GM19238 (cell line): ENCODE measurements around the gene MYO1F.
"Not testable (repeated sequence)": the region's sequence is repeated elsewhere in the genome, so short reads cannot be mapped to it uniquely, and the experiment has no call there.

Source experiments
- DNase-seq: peaks from one replicate; pipeline ENCODE4 v3.0.0; 2011; ENCODE audit warnings: low spot score; ENCODE audit not compliant: insufficient read length

Gene MYO1F

DNA sequence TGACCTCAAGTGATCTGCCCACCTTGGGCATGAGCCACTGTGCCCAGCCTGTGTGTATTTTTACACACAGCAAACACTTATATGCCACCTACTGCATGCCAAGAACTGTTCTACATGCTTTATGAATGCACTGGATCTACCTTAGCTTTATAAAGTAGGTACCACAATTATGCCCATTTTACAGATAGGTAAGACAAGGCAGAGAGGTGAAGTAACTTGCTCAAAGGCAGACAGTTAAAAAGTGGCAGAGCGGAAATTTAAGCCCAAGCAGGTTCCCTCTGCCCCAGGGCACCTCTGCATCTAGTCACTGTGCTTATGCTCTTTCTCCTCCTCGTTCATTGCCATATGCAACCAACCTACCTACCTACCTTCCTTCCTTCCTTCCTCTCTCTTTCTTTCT, 22.8 kb upstream of the MYO1F start:
- no peak for DNase-seq

GRCh38 chr19:8596168-8596567, 18.9 kb upstream of the MYO1F start:
- DNase-seq, result no peak

DNA sequence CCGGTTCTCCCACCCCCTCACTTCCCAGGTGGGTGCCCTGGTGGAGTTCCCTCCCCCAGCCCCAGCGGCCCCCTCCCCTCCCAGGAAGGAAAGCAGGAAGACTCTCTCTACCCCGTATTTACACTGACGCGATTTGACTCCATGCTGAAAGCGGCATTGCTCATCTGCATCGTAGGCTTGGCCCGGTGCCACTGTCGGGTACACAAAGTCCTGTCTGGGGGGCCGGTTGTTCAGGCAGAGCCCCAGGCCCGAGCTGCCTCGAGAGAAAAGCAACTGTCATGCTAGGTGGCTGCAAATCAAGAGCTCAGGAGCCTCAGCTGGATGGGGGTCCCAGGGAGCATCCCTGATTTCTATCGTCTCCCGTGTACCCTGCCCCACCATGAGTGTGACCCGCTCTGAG, 18.4 kb upstream of the MYO1F start:
- DNase-seq, result no peak

DNA sequence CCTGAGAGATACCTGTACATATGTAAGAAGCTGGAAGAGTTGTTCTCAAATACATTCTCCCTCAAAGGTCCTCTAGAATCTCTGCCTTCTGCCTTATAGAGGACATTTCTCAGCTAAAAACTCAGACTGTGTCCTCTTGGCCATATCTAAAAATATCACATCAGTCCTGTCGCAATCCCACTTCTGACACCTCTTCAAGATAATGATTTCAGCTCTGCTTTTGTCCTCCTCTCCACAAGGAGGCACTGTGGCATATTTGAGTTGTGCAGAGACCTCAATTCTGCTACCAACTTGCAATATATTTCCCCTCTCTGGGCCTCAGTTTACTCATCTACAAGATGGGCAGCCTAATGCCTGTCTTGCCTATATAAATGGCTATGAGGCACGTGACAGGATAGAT, 16.7 kb upstream of the MYO1F start:
- no peak for DNase-seq

DNA sequence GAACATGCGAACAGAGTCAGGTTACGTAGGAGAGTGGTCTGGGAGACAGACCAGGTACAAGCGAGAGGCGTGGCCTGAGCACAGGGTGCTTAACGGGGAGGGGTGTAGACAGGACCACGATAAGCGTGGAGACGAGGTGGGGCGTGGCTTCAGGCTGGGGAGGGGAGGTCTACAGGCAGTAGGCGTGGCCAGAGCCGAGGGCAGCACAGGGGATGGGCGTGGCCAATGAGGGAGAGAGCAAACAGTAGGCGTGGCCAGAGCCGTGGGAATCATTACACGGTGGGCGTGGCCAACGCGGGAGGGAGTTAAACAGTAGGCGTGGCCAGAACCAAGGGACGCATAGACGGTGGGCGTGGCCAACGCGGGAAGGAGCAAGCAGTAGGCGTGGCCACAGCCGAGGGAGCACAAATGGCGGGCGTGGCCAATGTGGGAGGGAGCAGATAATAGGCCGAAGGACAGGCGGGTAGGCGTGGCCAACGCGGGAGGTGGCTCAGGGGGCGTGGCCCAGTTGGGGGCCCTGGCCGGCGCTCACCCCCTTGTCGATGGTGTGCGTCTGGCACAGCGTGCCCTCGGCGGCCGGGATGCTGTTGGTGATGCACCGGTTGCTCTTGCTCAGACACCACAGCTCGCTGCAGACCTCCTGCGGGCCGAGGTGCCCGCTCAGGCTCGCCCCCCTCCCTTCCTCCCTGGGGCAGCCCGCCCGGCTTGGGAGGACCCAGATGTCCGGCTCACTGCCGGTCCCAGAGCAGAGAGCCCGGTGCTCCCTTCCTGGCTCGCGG, 15.2 kb upstream of the MYO1F start:
- no peak for DNase-seq

GRCh38 chr19:8589177-8589714, 12.0 kb upstream of the MYO1F start:
- DNase-seq, result no peak

- no peak for DNase-seq
These were observed 8.9 kb upstream of the MYO1F start for GRCh38 chr19:8585894-8586750.

DNA sequence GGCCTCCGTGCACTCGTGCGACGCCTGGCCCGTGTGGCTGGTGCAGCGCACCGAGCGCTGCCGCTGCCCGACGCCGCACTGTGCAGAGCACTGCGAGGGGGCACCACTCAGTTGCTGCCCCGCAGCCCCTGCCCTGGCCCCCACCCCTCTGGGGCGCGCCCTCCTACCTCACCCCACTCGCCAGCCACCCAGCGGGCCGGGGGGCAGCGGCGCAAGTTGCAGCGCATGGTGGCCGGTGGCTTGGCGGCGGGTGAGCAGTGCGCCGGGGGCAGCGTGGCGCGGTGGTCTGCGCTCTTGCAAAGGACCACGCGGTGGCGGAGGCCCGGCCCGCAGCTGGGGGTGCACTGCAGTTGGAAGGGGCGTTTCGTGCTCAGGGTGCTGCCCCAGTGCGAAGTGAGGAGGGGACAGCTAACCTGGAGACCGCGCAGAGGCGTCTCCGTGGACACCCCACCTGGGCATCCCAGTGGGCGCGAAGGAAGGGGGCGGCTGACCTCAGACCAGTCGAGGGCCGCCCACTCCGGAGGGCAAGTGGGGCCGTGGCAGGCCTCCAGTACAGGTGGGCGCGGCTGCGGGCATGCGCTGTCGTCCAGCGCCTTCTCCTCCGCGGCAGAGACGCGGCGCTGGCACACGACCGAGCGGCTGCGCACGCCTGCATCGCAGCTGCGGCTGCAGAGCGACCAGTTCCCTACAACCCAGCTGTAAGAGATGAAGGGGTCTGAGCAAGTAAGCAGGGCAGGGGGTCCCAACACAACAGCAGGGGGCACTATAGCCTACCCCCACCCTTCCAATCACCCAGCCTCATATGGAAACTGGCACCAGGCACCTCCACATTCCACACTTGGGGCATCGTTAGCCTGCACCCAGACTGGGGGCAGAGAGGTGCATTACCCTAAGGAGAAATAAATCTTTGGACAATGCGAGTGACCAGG, 8.0 kb upstream of the MYO1F start:
- DNase-seq, result no peak

- peak; percentile 72 for DNase-seq
These were observed 3.6 kb upstream of the MYO1F start for GRCh38 chr19:8580710-8581281.

DNA sequence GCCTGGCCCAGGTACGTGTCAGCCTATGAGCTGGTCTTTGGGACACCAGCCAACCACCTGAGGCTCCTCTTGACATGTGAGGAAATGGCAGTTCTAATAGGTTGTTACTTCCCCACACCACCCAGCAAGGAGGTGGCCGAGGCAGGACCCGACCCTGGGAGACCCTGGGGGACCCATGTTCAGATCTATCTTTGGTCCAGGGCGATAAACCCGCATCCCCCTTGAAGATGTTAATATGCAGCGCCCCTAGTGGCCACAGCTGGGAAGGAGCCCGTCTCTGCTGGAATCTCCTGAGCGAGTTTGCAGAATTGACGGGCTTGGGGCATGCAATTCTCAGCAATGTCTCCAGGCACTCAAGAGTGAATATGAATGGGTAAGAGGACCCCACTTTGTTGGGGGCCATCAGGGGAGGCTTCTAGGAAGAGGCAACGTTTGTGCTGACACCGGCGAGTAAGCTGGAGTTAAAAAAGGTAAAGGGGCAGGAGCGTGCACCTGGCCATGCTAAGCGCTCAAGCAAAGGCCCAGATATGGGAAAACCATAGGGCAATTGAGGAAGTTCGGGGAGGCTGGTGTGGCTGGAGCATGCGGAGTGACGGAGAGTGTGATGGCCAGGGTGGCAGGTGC, 1.5 kb upstream of the MYO1F start:
- peak; percentile 64 for DNase-seq

- DNase-seq, result no peak
These were observed 499 bp upstream of the MYO1F start for GRCh38 chr19:8577741-8578140.

DNA sequence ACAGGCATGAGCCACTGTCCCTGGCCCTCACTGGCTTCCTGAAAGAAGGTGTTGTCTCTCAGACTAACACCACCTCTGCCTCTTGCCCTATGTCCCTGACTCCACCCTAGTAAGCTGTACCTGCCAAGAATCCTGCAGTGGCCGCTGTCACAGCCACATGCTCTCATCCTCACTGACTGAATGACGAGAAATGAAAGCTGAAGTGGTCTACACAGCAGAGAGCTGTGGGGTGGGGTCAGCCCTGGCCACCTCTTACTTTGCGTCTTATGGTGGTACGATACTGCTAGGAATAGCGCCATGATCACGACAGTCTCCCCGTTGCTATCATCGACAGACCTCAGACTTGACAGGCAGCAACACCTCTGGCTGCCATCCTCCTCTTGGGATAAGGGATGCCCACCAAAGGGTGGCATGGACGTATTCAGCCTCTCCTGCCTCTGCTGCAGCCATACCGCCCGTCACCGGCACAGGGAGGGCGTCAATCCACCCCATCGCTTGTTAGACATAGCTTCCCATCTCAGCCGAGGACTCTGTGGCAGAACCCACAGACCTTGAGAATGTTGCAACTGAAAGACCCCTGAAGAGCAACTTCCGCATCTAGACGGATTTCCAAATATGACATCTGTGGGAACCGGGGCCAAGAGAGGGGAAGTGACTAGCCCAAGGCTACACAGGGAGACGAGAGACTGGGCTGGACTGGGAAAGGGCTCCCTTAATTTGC, 809 bp downstream of the MYO1F start:
- no peak for DNase-seq

DNA sequence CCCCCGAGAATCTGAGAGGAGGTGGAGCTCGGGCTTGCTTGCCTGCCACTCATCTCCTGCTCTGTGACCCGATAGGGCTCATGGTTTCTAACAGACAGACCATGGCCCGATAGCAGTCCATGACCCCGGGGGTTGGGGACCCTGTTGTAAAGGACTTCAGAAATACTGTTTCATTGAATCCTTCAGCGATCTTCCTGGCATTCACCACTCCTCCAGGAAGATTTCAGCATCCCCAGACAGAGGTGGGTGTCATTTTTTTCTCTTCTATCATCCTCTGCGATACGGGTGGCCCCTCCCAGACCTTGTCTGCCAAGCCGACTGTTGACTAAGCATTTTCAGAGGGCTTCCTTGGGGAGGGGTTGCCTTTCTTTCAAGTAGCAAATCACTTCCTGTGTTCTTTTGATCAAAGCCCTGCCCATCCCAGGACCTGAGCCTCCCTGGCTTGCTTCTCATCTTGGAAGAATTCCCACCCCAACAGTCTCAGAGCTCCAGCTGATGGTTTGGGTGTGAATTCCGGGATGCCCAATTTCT, 1.7 kb downstream of the MYO1F start:
- DNase-seq, result no peak

GRCh38 chr19:8574619-8574922, 2.7 kb downstream of the MYO1F start:
- not testable (repeated sequence) for DNase-seq

DNA sequence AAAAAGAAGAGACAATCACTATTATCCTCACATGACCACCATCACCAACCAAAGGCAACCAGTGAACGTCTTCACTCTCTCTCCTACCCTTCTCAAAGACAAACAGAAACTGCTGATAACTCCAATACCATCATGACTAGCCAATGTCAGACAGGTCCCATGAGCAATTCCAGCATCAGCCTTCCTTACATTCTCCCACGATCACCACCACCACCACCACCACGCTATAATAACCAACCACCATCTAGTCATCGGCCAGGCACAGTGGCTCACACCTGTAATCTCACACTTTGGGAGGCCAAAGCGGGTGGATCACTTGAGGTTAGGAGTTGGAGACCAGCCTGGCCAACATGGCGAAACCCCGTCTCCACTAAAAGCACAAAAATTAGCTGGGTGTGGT, 3.9 kb downstream of the MYO1F start:
- no peak for DNase-seq

- no peak for DNase-seq
These were observed 6.2 kb downstream of the MYO1F start for GRCh38 chr19:8571006-8571411.

DNA sequence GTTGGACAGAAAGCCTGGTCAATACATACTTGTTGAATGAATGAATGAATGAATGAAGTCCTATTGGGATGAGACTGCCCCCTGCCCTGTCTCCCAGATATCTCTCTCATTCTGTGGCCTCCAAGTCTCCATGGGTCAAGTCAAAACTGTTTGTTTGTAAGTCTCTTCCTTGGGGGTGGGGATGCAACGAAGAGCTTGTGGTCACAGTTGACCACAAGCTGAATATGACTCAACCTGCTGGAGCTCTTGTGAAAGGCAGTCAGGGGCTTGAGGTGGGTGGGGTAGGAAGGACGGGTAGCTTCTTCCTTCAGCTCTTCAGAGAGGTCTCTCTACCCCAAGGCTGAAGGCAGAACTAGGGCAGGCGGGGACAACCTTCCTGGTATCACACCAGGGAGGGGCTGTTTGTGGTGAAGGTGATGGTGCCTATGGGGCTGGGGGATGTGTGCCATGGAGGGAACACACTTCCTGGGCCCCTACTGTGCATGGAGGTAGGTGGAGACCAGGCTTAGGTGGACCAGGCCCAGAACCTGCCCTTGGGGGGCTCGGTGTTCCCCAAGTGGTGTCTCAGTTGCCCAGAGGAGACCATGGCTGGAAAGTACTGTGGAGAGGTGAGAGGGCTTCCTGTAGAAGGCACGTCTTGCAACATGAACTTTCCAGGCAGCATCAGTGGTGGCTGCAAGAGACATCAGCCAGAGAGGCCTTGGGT, 8.0 kb downstream of the MYO1F start:
- DNase-seq, result peak; percentile 77

GRCh38 chr19:8567522-8568172, 9.6 kb downstream of the MYO1F start:
- DNase-seq, result no peak

GRCh38 chr19:8566855-8567254, 10.4 kb downstream of the MYO1F start:
- DNase-seq, result no peak
